GM12892 (cell line): ENCODE measurements around the gene METTL26.

Experiments used
- POLR2A ChIP-seq: IDR thresholded peaks from 2 replicates; pipeline ENCODE4 v1.6.1; 2011; ENCODE audit warnings: low read depth, low read length, control low read depth
- POLR2AphosphoS5 ChIP-seq: IDR thresholded peaks from 2 replicates; pipeline ENCODE4 v1.6.1; 2011; ENCODE audit warnings: low read depth, low read length, control low read depth
- TAF1 ChIP-seq: IDR thresholded peaks from 2 replicates; pipeline ENCODE4 v1.6.1; 2011; ENCODE audit warnings: low read depth, mild to moderate bottlenecking, control low read depth, low read length, borderline replicate concordance

- TF ChIP-seq POLR2A (no peak), POLR2AphosphoS5 (no peak), TAF1 (no peak)
Measured at GRCh38 chr16:586645-587590, 49.2 kb downstream of the METTL26 start.
